WERI-Rb-1 (cell line): ENCODE results near the gene NOC4L.

Experiments
- DNase-seq: peaks from one replicate; pipeline ENCODE4 v3.0.0-alpha.2; 2020
- H3K27ac ChIP-seq: fragments of 250-450 bp; sonication (Bioruptor Pico); 2 replicates; pipeline ENCODE4 v1.5.1; 2020; ENCODE audit warnings: mild to moderate bottlenecking, moderate library complexity
- H3K27me3 ChIP-seq: fragments of 250-450 bp; sonication (Bioruptor Pico); 2 replicates; pipeline ENCODE4 v1.5.1; 2021; ENCODE audit warnings: mild to moderate bottlenecking, low read depth, moderate library complexity; ENCODE audit not compliant: insufficient read depth, severe bottlenecking
- H3K36me3 ChIP-seq: fragments of 250-450 bp; sonication (Bioruptor Pico); 2 replicates; pipeline ENCODE4 v1.5.1; 2020; ENCODE audit warnings: mild to moderate bottlenecking, moderate library complexity
- H3K4me3 ChIP-seq: 2 replicates; pipeline ENCODE4 v1.5.1; 2011; ENCODE audit warnings: low read depth, mild to moderate bottlenecking, control low read depth, low read length
- H3K9me3 ChIP-seq: fragments of 250-450 bp; sonication (Bioruptor Pico); 2 replicates; pipeline ENCODE4 v1.5.1; 2021; ENCODE audit warnings: mild to moderate bottlenecking, moderate library complexity; ENCODE audit not compliant: severe bottlenecking
- CTCF ChIP-seq: IDR thresholded peaks from 2 replicates; pipeline ENCODE4 v1.5.1; 2011; ENCODE audit warnings: low read depth, mild to moderate bottlenecking, control low read depth, inconsistent platforms, low read length

Gene NOC4L

DNA sequence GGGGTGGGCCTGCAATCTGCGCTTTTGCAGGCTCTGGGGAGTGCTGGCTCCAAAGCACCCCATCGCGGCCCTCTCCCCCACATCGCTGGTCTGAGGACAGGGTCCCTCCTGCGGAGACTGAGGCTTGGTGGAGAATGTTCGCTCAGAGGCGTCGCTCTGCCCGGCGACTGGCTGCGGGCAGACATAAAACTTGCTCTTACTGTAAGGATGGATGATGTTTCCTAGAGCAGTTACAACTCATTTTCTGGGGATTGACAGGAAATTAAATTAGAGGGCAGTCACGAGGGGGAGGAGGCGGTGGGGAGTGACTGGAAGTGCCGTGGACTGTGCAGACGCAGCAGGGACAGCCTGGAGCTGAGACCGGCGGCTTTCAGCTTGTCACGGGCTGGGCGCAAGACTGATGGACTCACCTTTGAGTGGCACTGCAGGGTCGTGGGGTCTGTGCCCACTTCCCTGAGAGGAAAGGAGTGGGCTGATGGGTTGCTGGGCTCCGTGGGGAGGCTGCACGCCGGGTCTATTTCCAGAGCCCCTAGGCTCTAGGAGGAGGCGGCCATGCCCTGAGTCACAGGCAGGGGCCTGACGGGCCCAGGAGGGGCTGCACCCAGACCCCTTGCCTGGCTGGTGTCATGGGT lies 32.8 kb downstream of the NOC4L start:
- no peaks in the 10 kb centered on the region for H3K27me3 ChIP-seq
- no peak overlapping the region for H3K27ac ChIP-seq
- H3K9me3 ChIP-seq: no peaks in the 10 kb centered on the region
- H3K4me3 ChIP-seq: no peak overlapping the region
- no peaks in the 10 kb centered on the region for H3K36me3 ChIP-seq
- DNase-seq: no peak
- no peak for TF ChIP-seq CTCF

GRCh38 chr12:132178316-132178715 lies 34.1 kb downstream of the NOC4L start:
- Histone ChIP-seq H3K4me3 (no peak overlapping the region), H3K27me3 (no peaks in the 10 kb centered on the region)

GRCh38 chr12:132178801-132179401 lies 34.6 kb downstream of the NOC4L start:
- TF ChIP-seq CTCF: no peak

More at GRCh38 chr12:132178316-132178715, 34.1 kb downstream of the NOC4L start:
- no peak for DNase-seq
- no peak overlapping the region for H3K27ac ChIP-seq
- H3K36me3 ChIP-seq: no peaks in the 10 kb centered on the region
- no peaks in the 10 kb centered on the region for H3K9me3 ChIP-seq
- TF ChIP-seq CTCF: no peak

GRCh38 chr12:132179431-132180362 lies 35.4 kb downstream of the NOC4L start:
- Histone ChIP-seq H3K27ac (no peak overlapping the region), H3K9me3 (no peaks in the 10 kb centered on the region), H3K4me3 (no peak overlapping the region), H3K36me3 (no peaks in the 10 kb centered on the region), H3K27me3 (no peaks in the 10 kb centered on the region)
- DNase-seq: no peak
- TF ChIP-seq CTCF: no peak

More at GRCh38 chr12:132178801-132179401, 34.6 kb downstream of the NOC4L start:
- Histone ChIP-seq H3K9me3 (no peaks in the 10 kb centered on the region), H3K36me3 (no peaks in the 10 kb centered on the region), H3K4me3 (no peak overlapping the region), H3K27ac (no peak overlapping the region), H3K27me3 (no peaks in the 10 kb centered on the region)
- DNase-seq: no peak

- no peak overlapping the region for H3K4me3 ChIP-seq
- DNase-seq: no peak
- no peak for TF ChIP-seq CTCF
- no peaks in the 10 kb centered on the region for H3K36me3 ChIP-seq
- H3K27me3 ChIP-seq: no peaks in the 10 kb centered on the region
- H3K9me3 ChIP-seq: no peaks in the 10 kb centered on the region
- no peak overlapping the region for H3K27ac ChIP-seq
Measured at GRCh38 chr12:132180648-132181546, 36.6 kb downstream of the NOC4L start.
